Endothelial cell of umbilical vein (primary cell): Measurements from ENCODE around the gene NPAS1. TPM values are rescaled to one million over a fixed set of nuclear protein-coding genes. Genes with fewer than 3 reads are reported as not detected.

Experiments
- BruUV-seq: library from RNA; stranded (reverse); fragments of 400-500 nt; replicated peaks from 2 replicates; lab custom pipeline; 2021; lab: Mats Ljungman, UMichigan
- CTCF ChIA-PET: fragments of 300-600, 350-600 bp; sonication (Branson Sonifier 250); formaldehyde crosslinking; loops from one replicate; lab custom pipeline; 2021; ENCODE audit warnings: antibody characterized with exemption, inconsistent platforms; lab: Charles Lee
- POLR2A ChIA-PET: fragments of 300-600, 350-600 bp; sonication (Branson Sonifier 250); formaldehyde crosslinking; loops from one replicate; lab custom pipeline; 2021; ENCODE audit warnings: antibody characterized with exemption, inconsistent platforms; lab: Charles Lee
- DNase-seq: peaks from one replicate; pipeline ENCODE4 v3.0.0-alpha.2; 2011; ENCODE audit warnings: low read depth, low spot score
- FAIRE-seq: peaks from 2 replicates; lab custom pipeline; 2011; peaks lifted over from hg19 to GRCh38; lab: Jason Lieb, UNC
- H2AFZ ChIP-seq: 2 replicates; pipeline ENCODE4 v1.6.0; 2012; ENCODE audit warnings: low read depth, low read length, control low read depth, inconsistent platforms
- H3K27ac ChIP-seq: 2 replicates; pipeline ENCODE4 v1.5.1; 2011; ENCODE audit warnings: low read depth, mild to moderate bottlenecking, control low read depth, low read length, moderate library complexity; ENCODE audit not compliant: insufficient read depth
- H3K27me3 ChIP-seq, 2 experiments: 2 replicates each; pipeline versions ENCODE4 v1.6.0 to v1.6.1; 2011; ENCODE audit warnings: low read length in 2 of 2, mixed read lengths in 1 of 2; ENCODE audit not compliant: control insufficient read depth in 2 of 2, insufficient read depth in 2 of 2
- H3K36me3 ChIP-seq, 2 experiments: 2 replicates in 1 of 2; 3 replicates in 1 of 2; pipeline ENCODE4 v1.5.1; 2011; ENCODE audit warnings: low read length in 2 of 2, mild to moderate bottlenecking in 1 of 2, moderate library complexity in 1 of 2; ENCODE audit not compliant: control insufficient read depth in 2 of 2, insufficient read depth in 2 of 2; ENCODE audit errors: extremely low read depth in 1 of 2
- H3K4me1 ChIP-seq: 3 replicates; pipeline ENCODE4 v1.5.1; 2011; ENCODE audit warnings: mild to moderate bottlenecking, low read length; ENCODE audit not compliant: control insufficient read depth, insufficient read depth; ENCODE audit errors: extremely low read depth
- H3K4me2 ChIP-seq: 2 replicates; pipeline ENCODE4 v1.6.1; 2011; ENCODE audit warnings: low read length, control low read depth, mixed read lengths; ENCODE audit not compliant: insufficient read depth
- H3K4me3 ChIP-seq, 3 experiments: fragments of 200-600 bp in 1 of 3; sonication (generic), shearing (Covaris generic) in 1 of 3; replicated peaks in 1 of 3; 2 replicates each; pipeline ENCODE4 v1.5.1; 2011 to 2016; ENCODE audit warnings: control low read depth in 3 of 3, low read length in 3 of 3, mild to moderate bottlenecking in 2 of 3, inconsistent platforms in 1 of 3, low read depth in 1 of 3, moderate library complexity in 1 of 3; ENCODE audit not compliant: insufficient read depth in 1 of 3
- H3K79me2 ChIP-seq: 2 replicates; pipeline ENCODE4 v1.6.0; 2012; ENCODE audit warnings: low read length, inconsistent platforms; ENCODE audit not compliant: control insufficient read depth, insufficient read depth
- H3K9ac ChIP-seq: replicated peaks from 2 replicates; pipeline ENCODE3; 2011; ENCODE audit warnings: low read length, control low read depth; ENCODE audit not compliant: insufficient read depth; ENCODE audit errors: extremely low read depth
- H3K9me1 ChIP-seq: replicated peaks from 3 replicates; pipeline ENCODE4 v1.6.0; 2011; ENCODE audit warnings: mild to moderate bottlenecking, low read length; ENCODE audit not compliant: control insufficient read depth, insufficient read depth; ENCODE audit errors: extremely low read depth
- H3K9me3 ChIP-seq: replicated peaks from 2 replicates; pipeline ENCODE4 v1.5.1; 2012; ENCODE audit warnings: low read length, inconsistent platforms; ENCODE audit not compliant: control insufficient read depth, insufficient read depth
- H4K20me1 ChIP-seq: replicated peaks from 2 replicates; pipeline ENCODE3; 2011; ENCODE audit warnings: mild to moderate bottlenecking, low read length; ENCODE audit not compliant: control insufficient read depth, insufficient read depth; ENCODE audit errors: extremely low read depth
- CTCF ChIP-seq, 2 donors: IDR thresholded peaks; 1 replicate in 1 of 2; 2 replicates in 1 of 2; pipeline ENCODE4 v1.5.1; 2011; ENCODE audit warnings: low read length in 2 of 2, mild to moderate bottlenecking in 2 of 2, moderate library complexity in 2 of 2, control low read depth in 1 of 2, inconsistent platforms in 1 of 2, low read depth in 1 of 2; ENCODE audit not compliant: insufficient read depth in 1 of 2; ENCODE audit errors: extremely low read depth in 1 of 2
- EZH2 ChIP-seq: IDR thresholded peaks from 2 replicates; pipeline ENCODE4 v1.6.1; 2012; ENCODE audit warnings: borderline replicate concordance, low read depth, mild to moderate bottlenecking, moderate library complexity, low read length, inconsistent platforms; ENCODE audit not compliant: severe bottlenecking
- FOS ChIP-seq: IDR thresholded peaks from 2 replicates; pipeline ENCODE4 v1.6.1; 2011; ENCODE audit warnings: mild to moderate bottlenecking, low read length, moderate library complexity, borderline replicate concordance; ENCODE audit not compliant: insufficient read depth
- GATA2 ChIP-seq: IDR thresholded peaks from 2 replicates; pipeline ENCODE4 v1.7.0; 2011; ENCODE audit warnings: low read depth, mild to moderate bottlenecking, moderate library complexity, mixed read lengths, low read length; ENCODE audit not compliant: insufficient read length, insufficient read depth
- JUN ChIP-seq: IDR thresholded peaks from 2 replicates; pipeline ENCODE4 v1.6.1; 2011; ENCODE audit warnings: borderline replicate concordance, low read depth; ENCODE audit not compliant: insufficient read length, insufficient read depth
- MYC ChIP-seq: IDR thresholded peaks from one replicate; pipeline ENCODE4 v1.6.1; 2011; ENCODE audit warnings: mild to moderate bottlenecking, low read depth, low read length
- POLR2A ChIP-seq: IDR thresholded peaks from 2 replicates; pipeline ENCODE4 v1.6.1; 2012; ENCODE audit warnings: low read depth, mild to moderate bottlenecking, control low read depth, low read length
- POLR2AphosphoS5 ChIP-seq: IDR thresholded peaks from 2 replicates; pipeline ENCODE4 v1.6.1; 2012; ENCODE audit warnings: low read depth, mild to moderate bottlenecking, control low read depth, low read length, moderate library complexity; ENCODE audit not compliant: insufficient read depth
- dilution Hi-C: fragments of 300-500 bp; cut with MboI; formaldehyde crosslinking; loops from one replicate; pipeline ENCODE4 v1.15.0; 2019; ENCODE audit warnings: low sequenced_read_pairs; ENCODE audit not compliant: extremely low pct_ligation_motif_present
- intact Hi-C: fragments of 100-400 bp; cut with micrococcal nuclease; formaldehyde crosslinking; loops from one replicate; pipeline ENCODE4 v1.10.0; 2022
- polyA plus RNA-seq, 4 experiments: library from polyadenylated mRNA; depleted of rRNA in 3 of 4; stranded (reverse) in 3 of 4; unstranded in 1 of 4; fragments of >200 nt; gene quantifications; 2 replicates each; pipeline versions ENCODE4 v1.2.1 to v1.2.3, GENCODE V29; 2011 to 2012; ENCODE audit warnings: missing spikeins in 1 of 4
- total RNA-seq: library from RNA; stranded (reverse); gene quantifications from 2 replicates; pipeline ENCODE4 v1.2.3, GENCODE V29; 2021
- TF ChIP-seq, protein P1 (sequence below): IDR thresholded peaks from 2 replicates; pipeline ENCODE4 v1.6.1; 2011; ENCODE audit not compliant: insufficient read depth, insufficient read length

The NPAS1 gene
- total and polyA plus RNA-seq, 2 donors (not counting 3 experiments of a cell fraction or from before 2014, with no cell fraction given), result 0.18 to 0.62 TPM

- Histone ChIP-seq H3K36me3 (no peaks in the 10 kb centered on the region), H3K9ac (no peak overlapping the region), H2AFZ (no peak overlapping the region), H3K27me3 (no peaks in the 10 kb centered on the region), H4K20me1 (no peaks in the 10 kb centered on the region), H3K27ac (no peak overlapping the region), H3K4me1 (peaks cover 8% of the 10 kb centered on the region), H3K4me3 (no peak overlapping the region), H3K9me3 (no peaks in the 10 kb centered on the region), H3K9me1 (no peaks in the 10 kb centered on the region), H3K4me2 (no peak overlapping the region), H3K79me2 (no peaks in the 10 kb centered on the region)
- no peak for DNase-seq
- FAIRE-seq, result no peak
- no TSS peak for BruUV-seq
- ChIA-PET POLR2A (no interaction called here), CTCF (interaction anchor here (0.8 to 1.4 kb wide), 4 partner anchors 10 to 88 kb away, joined by 3 to 4 read pairs (median 3); no protein-coding TSS in a partner anchor)
- TF ChIP-seq POLR2A, result no peak
- TF ChIP-seq POLR2AphosphoS5, result no peak
- no peak for TF ChIP-seq CTCF (IDR thresholded peaks at IDR 0.05; ENCODE audit: extremely low read depth in 1 of 2, insufficient read depth in 1 of 2, low read depth in 1 of 2, low read length in 2 of 2)
- no peak for TF ChIP-seq EZH2
- no peak for TF ChIP-seq JUN
- no peak for TF ChIP-seq GATA2
- no peak for TF ChIP-seq MYC
- no peak for TF ChIP-seq FOS
- TF ChIP-seq, protein P1, sequence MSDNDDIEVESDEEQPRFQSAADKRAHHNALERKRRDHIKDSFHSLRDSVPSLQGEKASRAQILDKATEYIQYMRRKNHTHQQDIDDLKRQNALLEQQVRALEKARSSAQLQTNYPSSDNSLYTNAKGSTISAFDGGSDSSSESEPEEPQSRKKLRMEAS, result no peak
- dilution Hi-C loops (no loop called here), intact Hi-C loops (loop anchor here (5.0 kb wide), 2 partner anchors 40 to 205 kb away; no protein-coding TSS in a partner anchor)
These were observed 18.1 kb downstream of the NPAS1 start for GRCh38 chr19:47037766-47038165.
